Measurements from ENCODE around the gene APLP2. TPM values are rescaled to one million over a fixed set of nuclear protein-coding genes. Genes with fewer than 3 reads are reported as not detected.

The APLP2 gene
- total and polyA plus RNA-seq, 4 donors = 190 to 337 (median 233) TPM

- H3K27ac ChIP-seq (ENCODE audit: low read depth in 1 of 2, low read length in 2 of 2) = no peak overlapping the region
- peaks cover 0 to 2% (median 1%) of the 10 kb centered on the region in 4 donors for H3K9me3 ChIP-seq (ENCODE audit: control insufficient read depth in 4 of 4, low read length in 3 of 4)
- H3K27me3 ChIP-seq (ENCODE audit: control insufficient read depth in 4 of 4, insufficient read depth in 4 of 4, low read length in 3 of 4) = no peaks in the 10 kb centered on the region
- H3K4me3 ChIP-seq (ENCODE audit: low read depth in 1 of 3, low read length in 3 of 3) = no peak overlapping the region
- no peaks in the 10 kb centered on the region for H3K4me1 ChIP-seq (ENCODE audit: control insufficient read depth in 4 of 4, insufficient read depth in 4 of 4, low read length in 3 of 4)
- no peak overlapping the region for H3K9ac ChIP-seq (ENCODE audit: low read depth in 1 of 2, low read length in 2 of 2)
- no peaks in the 10 kb centered on the region for H3K36me3 ChIP-seq (ENCODE audit: control insufficient read depth in 4 of 4, insufficient read depth in 3 of 4, low read depth in 1 of 4, low read length in 3 of 4)
- TF ChIP-seq EGR1 (IDR thresholded peaks at IDR 0.05; ENCODE audit: low read depth in 2 of 2) (no peak), HNF4A (conservative IDR thresholded peaks at IDR 0.05) (no peak), REST (IDR thresholded peaks at IDR 0.05) (no peak), CTCF (IDR thresholded peaks at IDR 0.05; ENCODE audit: low read depth, low read length, missing input control) (no peak), NR2F2 (IDR thresholded peaks at IDR 0.05) (no peak), ZBTB33 (IDR thresholded peaks at IDR 0.05) (no peak), MAX (IDR thresholded peaks at IDR 0.05) (no peak), ATF3 (IDR thresholded peaks at IDR 0.05) (no peak), SP1 (IDR thresholded peaks at IDR 0.05) (no peak), FOXA1 (IDR thresholded peaks at IDR 0.05) (no peak), GABPA (IDR thresholded peaks at IDR 0.05 in 1 of 2, conservative IDR thresholded peaks at IDR 0.05 in 1 of 2) (no peak), RXRA (IDR thresholded peaks at IDR 0.05) (no peak)
- 77% methylated on average over 2 of the region's 2 CpGs for WGBS
- DNase-seq (ENCODE audit: low spot score) = no peak
Observed at GRCh38 chr11:130050257-130050656, 19.4 kb upstream of the APLP2 start.

- no peak overlapping the region for H3K27ac ChIP-seq (ENCODE audit: low read depth in 1 of 2, low read length in 2 of 2)
- no peak overlapping the region for H3K4me3 ChIP-seq (ENCODE audit: low read depth in 1 of 3, low read length in 3 of 3)
- 83% methylated on average over 1 of the region's 1 CpG for WGBS
- H3K9ac ChIP-seq (ENCODE audit: low read depth in 1 of 2, low read length in 2 of 2) = no peak overlapping the region
- H3K36me3 ChIP-seq (ENCODE audit: control insufficient read depth in 4 of 4, insufficient read depth in 3 of 4, low read depth in 1 of 4, low read length in 3 of 4) = no peaks in the 10 kb centered on the region
- DNase-seq (ENCODE audit: low spot score) = no peak
- H3K27me3 ChIP-seq (ENCODE audit: control insufficient read depth in 4 of 4, insufficient read depth in 4 of 4, low read length in 3 of 4) = no peaks in the 10 kb centered on the region
- TF ChIP-seq FOXA1 (IDR thresholded peaks at IDR 0.05) = no peak
- H3K9me3 ChIP-seq (ENCODE audit: control insufficient read depth in 4 of 4, low read length in 3 of 4) = peaks cover 0 to 2% (median 1%) of the 10 kb centered on the region in 4 donors
- no peaks in the 10 kb centered on the region for H3K4me1 ChIP-seq (ENCODE audit: control insufficient read depth in 4 of 4, insufficient read depth in 4 of 4, low read length in 3 of 4)
Observed at GRCh38 chr11:130051082-130051481, 18.6 kb upstream of the APLP2 start.
